HEK293T (cell line): Measurements from ENCODE around the gene CNPY1.

ENCODE experiments used
- BHLHE40 ChIP-seq: fragments of 450-650 bp; IDR thresholded peaks from 2 replicates; pipeline ENCODE4 v1.6.1; 2016; ENCODE audit warnings: mild to moderate bottlenecking, moderate library complexity, borderline replicate concordance
- FOXA1 ChIP-seq: fragments of 450-650 bp; IDR thresholded peaks from 2 replicates; pipeline ENCODE4 v1.6.1; 2016; ENCODE audit warnings: mild to moderate bottlenecking
- FOXK2 ChIP-seq: fragments of 450-650 bp; IDR thresholded peaks from 2 replicates; pipeline ENCODE4 v1.6.1; 2016; ENCODE audit warnings: mild to moderate bottlenecking
- FOXM1 ChIP-seq: fragments of 450-650 bp; IDR thresholded peaks from 2 replicates; pipeline ENCODE4 v1.6.1; 2017; ENCODE audit warnings: mild to moderate bottlenecking, borderline replicate concordance
- HDGF ChIP-seq: fragments of 450-650 bp; IDR thresholded peaks from 2 replicates; pipeline ENCODE4 v1.6.1; 2017; ENCODE audit warnings: antibody characterized with exemption, borderline replicate concordance
- NFRKB ChIP-seq: fragments of 450-650 bp; IDR thresholded peaks from 2 replicates; pipeline ENCODE4 v1.6.1; 2016; ENCODE audit warnings: mild to moderate bottlenecking, moderate library complexity
- SP1 ChIP-seq: fragments of 450-650 bp; IDR thresholded peaks from 2 replicates; pipeline ENCODE4 v1.6.1; 2017
- SUZ12 ChIP-seq: fragments of 450-650 bp; IDR thresholded peaks from 2 replicates; pipeline ENCODE4 v1.6.1; 2016; ENCODE audit warnings: mild to moderate bottlenecking
- ZNF384 ChIP-seq: fragments of 450-650 bp; IDR thresholded peaks from 2 replicates; pipeline ENCODE4 v1.6.1; 2016
- TF ChIP-seq, protein P1 (sequence below): fragments of 450-650 bp; IDR thresholded peaks from 2 replicates; pipeline ENCODE4 v1.6.1; 2016

DNA sequence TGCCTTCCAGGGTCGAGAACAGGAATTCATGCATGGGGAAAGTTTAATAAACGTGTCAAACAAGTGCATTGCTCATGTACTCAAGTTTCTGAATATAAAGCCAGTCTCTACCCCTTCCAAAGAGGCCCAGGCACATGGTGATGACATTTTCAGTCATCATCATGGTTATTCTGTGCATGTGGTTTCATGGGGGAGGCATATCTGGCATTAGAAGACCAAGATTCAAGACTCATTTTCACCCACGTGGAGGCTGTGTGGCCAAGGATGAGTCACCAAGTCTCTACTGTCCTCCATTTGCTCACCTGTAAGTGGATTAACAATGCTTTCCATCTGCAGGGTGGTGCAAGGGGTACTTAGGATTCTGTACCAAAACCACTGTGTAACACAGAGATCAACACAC lies 34.0 kb upstream of the CNPY1 start:
- TF ChIP-seq BHLHE40 (no peak), FOXA1 (no peak), ZNF384 (no peak), HDGF (no peak), SUZ12 (no peak), FOXK2 (no peak), FOXM1 (no peak), NFRKB (no peak), SP1 (no peak)
- TF ChIP-seq, protein P1, sequence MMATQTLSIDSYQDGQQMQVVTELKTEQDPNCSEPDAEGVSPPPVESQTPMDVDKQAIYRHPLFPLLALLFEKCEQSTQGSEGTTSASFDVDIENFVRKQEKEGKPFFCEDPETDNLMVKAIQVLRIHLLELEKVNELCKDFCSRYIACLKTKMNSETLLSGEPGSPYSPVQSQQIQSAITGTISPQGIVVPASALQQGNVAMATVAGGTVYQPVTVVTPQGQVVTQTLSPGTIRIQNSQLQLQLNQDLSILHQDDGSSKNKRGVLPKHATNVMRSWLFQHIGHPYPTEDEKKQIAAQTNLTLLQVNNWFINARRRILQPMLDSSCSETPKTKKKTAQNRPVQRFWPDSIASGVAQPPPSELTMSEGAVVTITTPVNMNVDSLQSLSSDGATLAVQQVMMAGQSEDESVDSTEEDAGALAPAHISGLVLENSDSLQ = no peak
